IMR-90 (cell line): ENCODE data around the gene DIPK1A. TPM values are rescaled to one million over a fixed set of nuclear protein-coding genes. Genes with fewer than 3 reads are reported as not detected.

Experiments used
- ATAC-seq: fragments of 200-7000 bp; cut with Tn5 transposase; 2 replicates; pipeline ENCODE4 v1.9.1; 2020; ENCODE audit warnings: low read depth, mild to moderate bottlenecking, moderate library complexity
- BruUV-seq: library from RNA; stranded (reverse); fragments of 400-500 nt; replicated peaks from 2 replicates; lab custom pipeline; 2021; lab: Mats Ljungman, UMichigan
- CTCF ChIA-PET: fragments of 300-600 bp; formaldehyde crosslinking; extraction: SDS; loops from one replicate; lab custom pipeline; 2021; ENCODE audit warnings: antibody characterized with exemption; lab: Yijun Ruan, JAX
- POLR2A ChIA-PET: fragments of 300-600 bp; sonication (Branson Sonifier 250); formaldehyde crosslinking; loops from one replicate; lab custom pipeline; 2022; ENCODE audit warnings: antibody characterized with exemption; ENCODE audit not compliant: unreplicated experiment; lab: Charles Lee
- DNase-seq: peaks from one replicate; pipeline ENCODE4 v3.0.0; 2013
- H2AFZ ChIP-seq: replicated peaks from 2 replicates; pipeline ENCODE3; 2013; ENCODE audit warnings: low read length, mild to moderate bottlenecking; ENCODE audit not compliant: poor library complexity
- H2AK5ac ChIP-seq: 2 replicates; pipeline ENCODE4 v1.6.1; 2013; ENCODE audit warnings: low read depth, low read length, inconsistent platforms
- H2AK9ac ChIP-seq: replicated peaks from 2 replicates; pipeline ENCODE3; 2013; ENCODE audit warnings: mild to moderate bottlenecking, low read depth, low read length, moderate library complexity; ENCODE audit not compliant: poor library complexity
- H2BK120ac ChIP-seq: 2 replicates; pipeline ENCODE4 v1.6.1; 2013; ENCODE audit warnings: low read depth, low read length, inconsistent platforms
- H2BK15ac ChIP-seq: 3 replicates; pipeline ENCODE4 v1.6.1; 2013; ENCODE audit warnings: low read depth, low read length, inconsistent platforms
- H2BK20ac ChIP-seq: 2 replicates; pipeline ENCODE4 v1.6.1; 2013; ENCODE audit warnings: low read depth, mild to moderate bottlenecking, inconsistent platforms, low read length, moderate library complexity
- H2BK5ac ChIP-seq: 2 replicates; pipeline ENCODE4 v1.6.1; 2013; ENCODE audit warnings: mild to moderate bottlenecking, low read depth, low read length, inconsistent platforms; ENCODE audit not compliant: poor library complexity, severe bottlenecking
- H3K14ac ChIP-seq: replicated peaks from 2 replicates; pipeline ENCODE4 v1.6.1; 2013; ENCODE audit warnings: low read depth, low read length, inconsistent platforms
- H3K18ac ChIP-seq: 2 replicates; pipeline ENCODE4 v1.6.1; 2013; ENCODE audit warnings: low read depth, low read length, control low read depth
- H3K23ac ChIP-seq: 2 replicates; pipeline ENCODE4 v1.6.1; 2013; ENCODE audit warnings: low read depth, low read length, inconsistent platforms
- H3K27ac ChIP-seq: 2 replicates; pipeline ENCODE4 v1.5.1; 2013; ENCODE audit warnings: mild to moderate bottlenecking, control low read depth, low read length; ENCODE audit not compliant: insufficient read depth
- H3K27me3 ChIP-seq: 2 replicates; pipeline ENCODE4 v1.6.1; 2013; ENCODE audit warnings: low read length; ENCODE audit not compliant: control insufficient read depth, insufficient read depth
- H3K36me3 ChIP-seq: 2 replicates; pipeline ENCODE4 v1.6.1; 2013; ENCODE audit warnings: low read length, mixed read lengths; ENCODE audit not compliant: control insufficient read depth, insufficient read depth
- H3K4ac ChIP-seq: 2 replicates; pipeline ENCODE4 v1.6.1; 2013; ENCODE audit warnings: low read depth, low read length, inconsistent platforms
- H3K4me1 ChIP-seq: 2 replicates; pipeline ENCODE4 v1.6.1; 2013; ENCODE audit warnings: low read length, mixed read lengths; ENCODE audit not compliant: control insufficient read depth, insufficient read depth
- H3K4me2 ChIP-seq: 2 replicates; pipeline ENCODE4 v1.6.1; 2013; ENCODE audit warnings: low read depth, mild to moderate bottlenecking, control low read depth, low read length, moderate library complexity
- H3K4me3 ChIP-seq: 2 replicates; pipeline ENCODE4 v1.5.1; 2013; ENCODE audit warnings: low read depth, mild to moderate bottlenecking, control low read depth, low read length, moderate library complexity; ENCODE audit not compliant: insufficient read depth
- H3K56ac ChIP-seq: 2 replicates; pipeline ENCODE4 v1.6.1; 2013; ENCODE audit warnings: low read length, inconsistent platforms; ENCODE audit not compliant: insufficient read depth; ENCODE audit errors: extremely low read depth
- H3K79me1 ChIP-seq, 2 experiments: 2 replicates each; pipeline ENCODE4 v1.6.1; 2013; ENCODE audit warnings: low read length in 2 of 2, inconsistent platforms in 1 of 2, low read depth in 1 of 2
- H3K9ac ChIP-seq: 2 replicates; pipeline ENCODE4 v1.6.1; 2013; ENCODE audit warnings: low read depth, low read length, control low read depth
- H3K9me1 ChIP-seq: 2 replicates; pipeline ENCODE4 v1.6.1; 2013; ENCODE audit warnings: low read length, inconsistent platforms; ENCODE audit not compliant: insufficient read depth
- H3K9me3 ChIP-seq: 2 replicates; pipeline ENCODE4 v1.6.1; 2013; ENCODE audit warnings: low read length; ENCODE audit not compliant: control insufficient read depth, insufficient read depth
- H4K20me1 ChIP-seq: 2 replicates; pipeline ENCODE4 v1.6.1; 2013; ENCODE audit warnings: low read length, inconsistent platforms; ENCODE audit not compliant: insufficient read depth
- H4K5ac ChIP-seq: 2 replicates; pipeline ENCODE4 v1.6.1; 2013; ENCODE audit warnings: mild to moderate bottlenecking, low read depth, low read length, control low read depth
- H4K8ac ChIP-seq, 2 experiments: 2 replicates each; pipeline ENCODE4 v1.6.1; 2013; ENCODE audit warnings: low read depth in 2 of 2, low read length in 2 of 2, control low read depth in 1 of 2, inconsistent platforms in 1 of 2
- H4K91ac ChIP-seq: 2 replicates; pipeline ENCODE4 v1.6.1; 2013; ENCODE audit warnings: low read depth, low read length, inconsistent platforms; ENCODE audit not compliant: insufficient read depth
- BHLHE40 ChIP-seq: fragments of 150-350 bp; IDR thresholded peaks from 2 replicates; pipeline ENCODE4 v1.6.1; 2016; ENCODE audit warnings: mild to moderate bottlenecking, low read depth, low read length
- CEBPB ChIP-seq: IDR thresholded peaks from 2 replicates; pipeline ENCODE4 v1.6.1; 2012; ENCODE audit warnings: low read depth, low read length, improper control_type of control experiment
- CHD1 ChIP-seq: IDR thresholded peaks from 2 replicates; pipeline ENCODE4 v1.6.1; 2012; ENCODE audit warnings: low read depth, low read length, improper control_type of control experiment
- FOS ChIP-seq: fragments of 150-350 bp; IDR thresholded peaks from 2 replicates; pipeline ENCODE4 v1.6.1; 2016; ENCODE audit warnings: low read depth, low read length
- MAZ ChIP-seq: IDR thresholded peaks from 2 replicates; pipeline ENCODE4 v1.6.1; 2012; ENCODE audit warnings: low read depth, mild to moderate bottlenecking, low read length, improper control_type of control experiment, moderate library complexity, borderline replicate concordance
- MXI1 ChIP-seq: IDR thresholded peaks from 2 replicates; pipeline ENCODE4 v1.6.1; 2012; ENCODE audit warnings: low read depth, mild to moderate bottlenecking, low read length, moderate library complexity, borderline replicate concordance
- NFE2L2 ChIP-seq: fragments of 150-350 bp; IDR thresholded peaks from 2 replicates; pipeline ENCODE4 v1.6.1; 2016; ENCODE audit warnings: low read depth, mild to moderate bottlenecking, low read length
- POLR2A ChIP-seq: IDR thresholded peaks from 2 replicates; pipeline ENCODE4 v1.6.1; 2012; ENCODE audit warnings: mild to moderate bottlenecking, low read depth, low read length
- RAD21 ChIP-seq: IDR thresholded peaks from 2 replicates; pipeline ENCODE4 v1.6.1; 2012; ENCODE audit warnings: low read length, improper control_type of control experiment
- RCOR1 ChIP-seq: IDR thresholded peaks from 2 replicates; pipeline ENCODE4 v1.6.1; 2012; ENCODE audit warnings: mild to moderate bottlenecking, low read length, improper control_type of control experiment; ENCODE audit not compliant: insufficient replicate concordance
- SMC3 ChIP-seq: fragments of 150-350 bp; IDR thresholded peaks from 2 replicates; pipeline ENCODE4 v1.6.1; 2016; ENCODE audit warnings: low read depth, mild to moderate bottlenecking, antibody characterized with exemption, low read length, moderate library complexity
- WGBS, 2 experiments: methylation state at CpG; one replicate each; pipeline versions ENCODE4 v1.1.5 to v1.1.7; 2013; ENCODE audit warnings: missing lambda C conversion rate in 2 of 2; ENCODE audit not compliant: insufficient read length in 1 of 2; ENCODE audit errors: extremely low coverage in 2 of 2; 5-methylcytosine and 5-hydroxymethylcytosine counted together
- dilution Hi-C: fragments of 300-500 bp; cut with HindIII; formaldehyde crosslinking; loops from one replicate; pipeline ENCODE4 v1.14.3; 2018; ENCODE audit warnings: low sequenced_read_pairs; ENCODE audit not compliant: unreplicated experiment
- in situ Hi-C: fragments of 300-500 bp; cut with MboI; formaldehyde crosslinking; loops from 3 replicates; pipeline ENCODE4 v1.14.3; 2019; ENCODE audit warnings: low sequenced_read_pairs, inconsistent platforms, mixed read lengths
- intact Hi-C: fragments of 100-400 bp; cut with micrococcal nuclease; formaldehyde crosslinking; loops from 2 replicates; pipeline ENCODE4 v1.10.0; 2022
- polyA plus RNA-seq, 3 experiments: library from polyadenylated mRNA; depleted of rRNA; stranded (reverse); fragments of >200 nt; gene quantifications; 2 replicates each; pipeline ENCODE4 v1.2.3, GENCODE V29; 2012; ENCODE audit warnings: low replicate concordance in 1 of 3
- total RNA-seq: library from RNA; depleted of rRNA; stranded (reverse); fragments of >200 nt; gene quantifications from 2 replicates; pipeline ENCODE4 v1.2.3, GENCODE V29; 2012
- TF ChIP-seq, protein P1 (sequence below): fragments of 150-350 bp; IDR thresholded peaks from 2 replicates; pipeline ENCODE4 v1.6.1; 2017; ENCODE audit warnings: mild to moderate bottlenecking, antibody characterized with exemption, low read length, low read depth

DIPK1A gene
- total and polyA plus RNA-seq, 2 of the 4 experiments (the other 2 are of a cell fraction) = 4.7 to 5.7 TPM

DNA sequence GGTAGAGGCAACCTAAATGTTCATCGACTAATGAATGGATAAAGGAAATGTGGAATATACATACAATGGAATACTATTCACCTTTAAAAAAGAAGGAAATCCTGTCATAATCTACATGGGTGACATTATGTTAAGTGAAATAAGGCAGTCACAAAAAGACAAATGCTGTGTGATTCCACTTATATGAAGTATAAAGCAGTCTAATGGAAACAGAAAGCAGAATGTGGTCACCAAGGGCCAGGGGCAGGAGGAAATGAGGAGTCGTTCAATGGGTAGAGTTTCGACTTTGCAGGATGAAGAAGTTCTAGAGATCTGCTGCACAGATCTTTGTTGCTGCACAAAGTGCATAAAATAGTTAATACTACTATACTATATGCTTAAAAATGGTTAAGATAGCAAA, 7.8 kb downstream of the DIPK1A start:
- Histone ChIP-seq H3K23ac (no peak overlapping the region), H2AK5ac (no peak overlapping the region), H4K5ac (no peak overlapping the region), H2AFZ (no peak overlapping the region), H3K79me1 (peaks cover 15 to 27% of the 10 kb centered on the region in 2 experiments; a peak in 3 of 4 replicates), H2BK120ac (no peak overlapping the region), H2BK20ac (no peak overlapping the region), H2BK5ac (no peak overlapping the region), H4K8ac (no peak overlapping the region), H3K27me3 (no peaks in the 10 kb centered on the region), H3K4ac (no peak overlapping the region), H2AK9ac (no peak overlapping the region), H3K56ac (no peak overlapping the region), H3K9ac (no peak overlapping the region), H3K36me3 (no peaks in the 10 kb centered on the region), H3K9me1 (peaks cover 13% of the 10 kb centered on the region), H3K4me1 (peaks cover 8% of the 10 kb centered on the region), H3K4me2 (no peak overlapping the region), H2BK15ac (no peak overlapping the region), H4K91ac (no peak overlapping the region), H3K14ac (no peak overlapping the region), H3K27ac (no peak overlapping the region), H3K9me3 (no peaks in the 10 kb centered on the region), H3K4me3 (no peak overlapping the region), H4K20me1 (no peaks in the 10 kb centered on the region), H3K18ac (no peak overlapping the region)
- no peak for ATAC-seq
- no CpG with 5 or more reads among the region's 3 CpGs for WGBS, 2 experiments
- in situ Hi-C loops (no loop called here), dilution Hi-C loops (no loop called here), intact Hi-C loops (loop anchor here (5.0 kb wide), 1 partner anchor 36 kb away; no protein-coding TSS in a partner anchor)
- CTCF ChIA-PET = no interaction called here
- POLR2A ChIA-PET = no interaction called here
- DNase-seq = no peak
- BruUV-seq = no TSS peak
- TF ChIP-seq CEBPB (no peak), CHD1 (no peak), FOS (no peak), MXI1 (no peak), POLR2A (no peak), RCOR1 (no peak), SMC3 (no peak), MAZ (no peak), RAD21 (no peak), NFE2L2 (no peak), BHLHE40 (no peak)
- TF ChIP-seq, protein P1, sequence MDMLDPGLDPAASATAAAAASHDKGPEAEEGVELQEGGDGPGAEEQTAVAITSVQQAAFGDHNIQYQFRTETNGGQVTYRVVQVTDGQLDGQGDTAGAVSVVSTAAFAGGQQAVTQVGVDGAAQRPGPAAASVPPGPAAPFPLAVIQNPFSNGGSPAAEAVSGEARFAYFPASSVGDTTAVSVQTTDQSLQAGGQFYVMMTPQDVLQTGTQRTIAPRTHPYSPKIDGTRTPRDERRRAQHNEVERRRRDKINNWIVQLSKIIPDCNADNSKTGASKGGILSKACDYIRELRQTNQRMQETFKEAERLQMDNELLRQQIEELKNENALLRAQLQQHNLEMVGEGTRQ = no peak
